HL-60 (cell line): ENCODE measurements around the gene CXCL14.

Experiments
- DNase-seq, 2 experiments: peaks; one replicate each; pipeline ENCODE4 v3.0.0-alpha.2; 2010 to 2020; ENCODE audit warnings: low read depth in 1 of 2, low spot score in 1 of 2
- H3K27ac ChIP-seq: fragments of 250-450 bp; sonication (Bioruptor Pico); replicated peaks from 2 replicates; pipeline ENCODE4 v1.5.1; 2020; ENCODE audit warnings: mild to moderate bottlenecking, moderate library complexity
- H3K27me3 ChIP-seq: fragments of 250-450 bp; sonication (Bioruptor Pico); 2 replicates; pipeline ENCODE4 v1.5.1; 2021; ENCODE audit warnings: mild to moderate bottlenecking, moderate library complexity; ENCODE audit not compliant: insufficient read depth, poor library complexity, severe bottlenecking
- H3K4me3 ChIP-seq: replicated peaks from 2 replicates; pipeline ENCODE4 v1.5.1; 2011; ENCODE audit warnings: mild to moderate bottlenecking, control low read depth, low read length; ENCODE audit not compliant: insufficient read depth
- GABPA ChIP-seq: IDR thresholded peaks from 2 replicates; pipeline ENCODE4 v1.6.1; 2012; ENCODE audit warnings: low read depth
- POLR2AphosphoS5 ChIP-seq: IDR thresholded peaks from 2 replicates; pipeline ENCODE4 v1.6.1; 2012; ENCODE audit warnings: low read depth
- SPI1 ChIP-seq: IDR thresholded peaks from 2 replicates; pipeline ENCODE4 v1.6.1; 2012; ENCODE audit warnings: low read depth, mild to moderate bottlenecking, borderline replicate concordance
- long read RNA-seq: library from polyadenylated mRNA; unstranded; transcript quantifications from one replicate; pipeline ENCODE4 v2.0.0, GENCODE V29; 2020
- TF ChIP-seq, protein P1 (sequence below): IDR thresholded peaks from 2 replicates; pipeline ENCODE4 v1.6.1; 2012; ENCODE audit warnings: low read depth; ENCODE audit not compliant: insufficient replicate concordance
- TF ChIP-seq, protein P2 (sequence below): IDR thresholded peaks from one replicate; pipeline ENCODE4 v1.5.1; 2011; ENCODE audit warnings: low read length, control low read depth, inconsistent platforms; ENCODE audit not compliant: insufficient read depth

Gene CXCL14, protein sequence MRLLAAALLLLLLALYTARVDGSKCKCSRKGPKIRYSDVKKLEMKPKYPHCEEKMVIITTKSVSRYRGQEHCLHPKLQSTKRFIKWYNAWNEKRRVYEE
- long read RNA-seq = 0 reads

DNA sequence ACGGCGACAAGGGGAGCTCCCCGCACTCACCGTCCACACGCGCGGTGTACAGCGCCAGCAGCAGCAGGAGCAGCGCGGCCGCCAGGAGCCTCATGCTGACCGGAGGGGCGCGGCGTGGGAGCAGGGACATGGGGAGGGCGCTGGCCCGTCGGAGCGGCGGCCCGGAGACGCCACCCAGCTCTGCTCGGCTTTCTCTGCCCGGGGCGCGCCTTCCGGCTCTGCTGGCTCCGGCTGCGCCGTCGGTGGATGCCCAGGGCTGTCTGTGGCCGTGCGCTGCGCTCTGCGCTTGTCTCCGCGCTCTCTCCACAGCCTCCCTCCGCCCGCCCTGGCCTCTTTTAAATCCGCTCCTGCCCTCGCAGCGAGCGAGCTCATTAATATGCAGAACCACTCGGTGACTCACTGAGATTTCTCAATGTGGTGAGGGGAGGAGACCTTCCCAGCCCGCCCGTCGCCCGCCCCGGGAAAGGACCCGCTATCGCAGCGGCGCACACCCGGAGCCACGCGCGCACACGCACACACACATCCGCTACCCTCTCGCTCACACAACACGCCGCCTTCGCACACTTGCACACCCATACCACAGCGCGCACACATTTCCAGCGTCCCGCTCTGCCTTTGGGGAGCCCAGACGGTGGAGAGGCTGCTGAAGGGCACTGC, at the start of gene CXCL14:
Gene CXCL14 (minus strand): TSS at position 307 of the 657 bp plus-strand sequence. CDS start 213 bp downstream, at position 94.
- TF ChIP-seq POLR2AphosphoS5 = no peak
- TF ChIP-seq, protein P1, sequence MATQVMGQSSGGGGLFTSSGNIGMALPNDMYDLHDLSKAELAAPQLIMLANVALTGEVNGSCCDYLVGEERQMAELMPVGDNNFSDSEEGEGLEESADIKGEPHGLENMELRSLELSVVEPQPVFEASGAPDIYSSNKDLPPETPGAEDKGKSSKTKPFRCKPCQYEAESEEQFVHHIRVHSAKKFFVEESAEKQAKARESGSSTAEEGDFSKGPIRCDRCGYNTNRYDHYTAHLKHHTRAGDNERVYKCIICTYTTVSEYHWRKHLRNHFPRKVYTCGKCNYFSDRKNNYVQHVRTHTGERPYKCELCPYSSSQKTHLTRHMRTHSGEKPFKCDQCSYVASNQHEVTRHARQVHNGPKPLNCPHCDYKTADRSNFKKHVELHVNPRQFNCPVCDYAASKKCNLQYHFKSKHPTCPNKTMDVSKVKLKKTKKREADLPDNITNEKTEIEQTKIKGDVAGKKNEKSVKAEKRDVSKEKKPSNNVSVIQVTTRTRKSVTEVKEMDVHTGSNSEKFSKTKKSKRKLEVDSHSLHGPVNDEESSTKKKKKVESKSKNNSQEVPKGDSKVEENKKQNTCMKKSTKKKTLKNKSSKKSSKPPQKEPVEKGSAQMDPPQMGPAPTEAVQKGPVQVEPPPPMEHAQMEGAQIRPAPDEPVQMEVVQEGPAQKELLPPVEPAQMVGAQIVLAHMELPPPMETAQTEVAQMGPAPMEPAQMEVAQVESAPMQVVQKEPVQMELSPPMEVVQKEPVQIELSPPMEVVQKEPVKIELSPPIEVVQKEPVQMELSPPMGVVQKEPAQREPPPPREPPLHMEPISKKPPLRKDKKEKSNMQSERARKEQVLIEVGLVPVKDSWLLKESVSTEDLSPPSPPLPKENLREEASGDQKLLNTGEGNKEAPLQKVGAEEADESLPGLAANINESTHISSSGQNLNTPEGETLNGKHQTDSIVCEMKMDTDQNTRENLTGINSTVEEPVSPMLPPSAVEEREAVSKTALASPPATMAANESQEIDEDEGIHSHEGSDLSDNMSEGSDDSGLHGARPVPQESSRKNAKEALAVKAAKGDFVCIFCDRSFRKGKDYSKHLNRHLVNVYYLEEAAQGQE = no peak
- no peak for TF ChIP-seq GABPA
- Histone ChIP-seq H3K27ac (no peak within 1 kb of the TSS), H3K27me3 (peaks cover 5% of the 10 kb centered on the region), H3K4me3 (no peak within 1 kb of the TSS)
- no peak for DNase-seq

DNA sequence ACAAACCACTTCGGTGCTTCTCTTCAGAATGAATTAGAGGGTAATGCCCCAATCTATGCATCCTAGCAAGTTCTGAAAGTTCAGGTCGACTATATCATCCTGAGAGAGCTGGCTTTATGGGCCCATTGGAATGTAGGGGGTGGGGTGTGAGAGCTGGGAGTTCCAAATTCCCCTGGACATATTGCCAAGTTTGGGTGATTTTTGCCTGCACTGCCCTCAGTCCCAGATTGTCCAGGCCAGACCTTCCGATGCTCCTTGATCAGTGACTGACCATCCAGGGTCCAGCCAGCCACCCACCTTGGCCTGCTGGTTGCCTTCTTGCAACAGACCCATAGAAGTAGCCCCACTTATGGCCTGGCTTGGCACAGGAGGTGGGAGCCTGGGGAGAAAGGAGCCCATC, 47.8 kb upstream of the CXCL14 start:
- DNase-seq = no peak
- Histone ChIP-seq H3K4me3 (no peak overlapping the region), H3K27me3 (no peaks in the 10 kb centered on the region), H3K27ac (no peak overlapping the region)
- TF ChIP-seq, protein P2, sequence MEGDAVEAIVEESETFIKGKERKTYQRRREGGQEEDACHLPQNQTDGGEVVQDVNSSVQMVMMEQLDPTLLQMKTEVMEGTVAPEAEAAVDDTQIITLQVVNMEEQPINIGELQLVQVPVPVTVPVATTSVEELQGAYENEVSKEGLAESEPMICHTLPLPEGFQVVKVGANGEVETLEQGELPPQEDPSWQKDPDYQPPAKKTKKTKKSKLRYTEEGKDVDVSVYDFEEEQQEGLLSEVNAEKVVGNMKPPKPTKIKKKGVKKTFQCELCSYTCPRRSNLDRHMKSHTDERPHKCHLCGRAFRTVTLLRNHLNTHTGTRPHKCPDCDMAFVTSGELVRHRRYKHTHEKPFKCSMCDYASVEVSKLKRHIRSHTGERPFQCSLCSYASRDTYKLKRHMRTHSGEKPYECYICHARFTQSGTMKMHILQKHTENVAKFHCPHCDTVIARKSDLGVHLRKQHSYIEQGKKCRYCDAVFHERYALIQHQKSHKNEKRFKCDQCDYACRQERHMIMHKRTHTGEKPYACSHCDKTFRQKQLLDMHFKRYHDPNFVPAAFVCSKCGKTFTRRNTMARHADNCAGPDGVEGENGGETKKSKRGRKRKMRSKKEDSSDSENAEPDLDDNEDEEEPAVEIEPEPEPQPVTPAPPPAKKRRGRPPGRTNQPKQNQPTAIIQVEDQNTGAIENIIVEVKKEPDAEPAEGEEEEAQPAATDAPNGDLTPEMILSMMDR = no peak
- TF ChIP-seq POLR2AphosphoS5 = no peak
- no peak for TF ChIP-seq GABPA
- TF ChIP-seq, protein P1 = no peak
- no peak for TF ChIP-seq SPI1

DNA sequence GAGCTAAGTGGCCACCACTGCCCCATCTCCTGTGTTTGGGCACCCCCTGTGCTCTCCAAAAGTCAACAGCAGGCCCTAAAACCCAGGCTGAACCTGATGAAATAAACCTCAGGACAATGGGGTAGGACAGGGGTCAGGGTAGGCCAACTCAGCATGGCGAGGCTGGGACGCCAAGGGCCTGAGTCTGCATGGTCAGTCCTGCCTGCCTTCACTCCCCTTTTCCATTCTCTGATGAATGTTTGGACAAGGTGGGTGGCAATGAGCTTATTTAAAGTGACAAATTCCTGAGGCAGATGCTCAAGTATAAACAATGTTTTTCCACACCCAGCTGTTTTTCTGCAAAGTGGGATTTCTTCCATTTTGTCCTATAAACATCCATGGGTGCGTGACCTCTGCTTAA, 47.2 kb upstream of the CXCL14 start:
- Histone ChIP-seq H3K27ac (no peak overlapping the region), H3K4me3 (no peak overlapping the region), H3K27me3 (no peaks in the 10 kb centered on the region)
- no peak for DNase-seq
- TF ChIP-seq, protein P2 = no peak
- TF ChIP-seq GABPA (no peak), POLR2AphosphoS5 (no peak), SPI1 (no peak)
- TF ChIP-seq, protein P1 = no peak

DNA sequence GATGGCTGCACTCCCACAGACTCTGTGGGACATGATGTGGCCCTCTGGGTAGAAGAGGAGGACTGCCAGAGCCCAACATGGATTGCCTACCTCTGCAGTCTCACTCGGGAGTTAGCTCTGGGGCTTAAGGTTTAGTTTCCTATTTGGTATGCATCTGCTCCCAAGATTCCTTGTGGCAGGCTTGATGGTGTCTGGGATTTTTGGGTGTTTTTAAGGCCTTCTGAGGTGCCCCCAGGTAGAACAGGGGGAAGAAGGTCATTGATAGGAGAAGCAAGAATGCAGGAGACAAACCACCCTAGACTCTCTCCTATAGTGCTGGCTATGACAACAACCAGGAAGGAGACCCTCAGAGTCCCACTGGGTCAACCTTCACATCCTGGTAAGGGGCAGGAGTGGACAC, 46.7 kb upstream of the CXCL14 start:
- DNase-seq = no peak
- H3K27me3 ChIP-seq = no peaks in the 10 kb centered on the region
- TF ChIP-seq, protein P2 = no peak
- TF ChIP-seq, protein P1 = no peak
- TF ChIP-seq POLR2AphosphoS5 = no peak
- no peak for TF ChIP-seq SPI1
- no peak for TF ChIP-seq GABPA
- H3K27ac ChIP-seq = no peak overlapping the region
- H3K4me3 ChIP-seq = no peak overlapping the region
